HS-27A (cell line): ENCODE measurements around the gene MBP.
"Not testable (repeated sequence)": the region's sequence is repeated elsewhere in the genome, so short reads cannot be mapped to it uniquely, and the experiment has no call there.

Experiments
- DNase-seq: peaks from one replicate; pipeline ENCODE4 v3.0.0-alpha.2; 2012; ENCODE audit warnings: low read depth, missing footprints

Gene MBP

DNA sequence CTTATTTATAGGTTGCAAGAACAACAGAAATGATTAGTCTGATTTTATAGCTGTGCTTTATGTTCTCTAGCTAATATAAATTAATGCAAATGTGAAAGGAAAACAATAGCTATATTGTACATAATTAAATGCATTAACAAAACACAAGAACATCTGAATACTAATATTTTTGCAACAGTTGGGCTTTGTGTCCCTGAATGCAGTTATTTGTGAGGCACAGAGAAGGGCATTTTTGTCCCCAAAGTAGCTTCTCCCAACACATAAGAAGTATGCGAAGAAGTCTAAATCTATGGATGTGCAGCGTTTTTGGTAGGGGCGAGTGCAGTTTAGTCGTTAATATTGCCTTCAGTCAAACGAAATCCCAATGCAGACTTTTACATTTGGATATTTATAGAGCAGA lies 110.0 kb downstream of the MBP start:
- DNase-seq = no peak

- DNase-seq = no peak
Observed at GRCh38 chr18:77022116-77022515, 110.5 kb downstream of the MBP start.

DNA sequence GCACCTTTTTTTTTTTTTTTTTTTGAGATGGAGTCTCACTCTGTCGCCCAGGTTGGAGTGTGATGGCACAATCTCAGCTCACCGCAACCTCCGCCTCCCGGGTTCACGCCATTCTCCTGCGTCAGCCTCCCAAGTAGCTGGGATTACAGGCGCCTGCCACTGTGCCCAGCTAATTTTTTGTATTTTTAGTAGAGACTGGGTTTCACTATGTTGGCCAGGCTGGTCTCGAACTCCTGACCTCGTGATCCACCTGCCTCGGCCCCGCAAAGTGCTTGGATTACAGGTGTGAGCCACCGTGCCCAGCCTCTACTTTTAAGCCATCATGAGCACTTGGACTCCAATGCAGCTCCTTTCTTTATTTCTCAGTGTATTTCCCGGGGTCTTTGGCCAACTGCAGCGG lies 111.1 kb downstream of the MBP start:
- not testable (repeated sequence) for DNase-seq

DNA sequence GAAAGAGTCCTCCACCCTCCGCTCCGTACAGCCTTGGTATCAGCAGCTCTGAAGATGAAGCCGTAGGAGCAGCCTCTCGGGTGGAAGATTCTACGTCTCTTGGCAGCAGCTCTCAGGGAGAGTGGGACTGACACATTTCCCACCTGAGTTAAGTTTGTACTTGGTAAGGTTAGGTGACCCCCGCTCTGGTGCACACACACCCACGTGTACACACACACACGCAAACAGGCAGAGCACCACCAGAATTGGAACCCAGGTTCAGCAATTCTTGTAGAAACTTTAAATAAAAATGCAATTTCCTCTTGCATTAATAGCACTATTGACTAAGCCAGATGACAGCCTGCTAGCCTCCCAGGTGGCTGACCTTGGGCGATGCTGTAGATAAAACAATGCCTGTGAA lies 111.5 kb downstream of the MBP start:
- DNase-seq = no peak

DNA sequence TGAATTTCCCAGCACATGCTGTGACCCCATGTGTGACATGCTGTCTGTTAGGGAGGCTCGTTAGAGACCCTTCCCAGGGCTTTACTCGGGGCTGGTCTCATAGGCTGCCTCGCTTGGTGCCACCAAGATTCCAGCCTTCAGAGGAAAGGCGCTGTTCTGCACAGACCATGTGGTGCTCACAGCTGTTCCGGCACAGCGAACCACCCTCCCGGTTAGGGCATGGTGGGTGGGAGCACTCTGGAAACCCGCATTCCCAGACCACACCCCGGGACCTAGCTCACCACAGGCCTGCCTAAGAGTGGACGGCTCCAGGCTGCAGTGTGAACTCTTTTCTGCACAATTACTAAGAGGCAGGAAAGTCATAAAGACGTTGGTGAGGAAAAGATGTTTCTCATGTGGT lies 112.0 kb downstream of the MBP start:
- no peak for DNase-seq

- DNase-seq = no peak
Observed at GRCh38 chr18:77019641-77020040, 112.9 kb downstream of the MBP start.

DNA sequence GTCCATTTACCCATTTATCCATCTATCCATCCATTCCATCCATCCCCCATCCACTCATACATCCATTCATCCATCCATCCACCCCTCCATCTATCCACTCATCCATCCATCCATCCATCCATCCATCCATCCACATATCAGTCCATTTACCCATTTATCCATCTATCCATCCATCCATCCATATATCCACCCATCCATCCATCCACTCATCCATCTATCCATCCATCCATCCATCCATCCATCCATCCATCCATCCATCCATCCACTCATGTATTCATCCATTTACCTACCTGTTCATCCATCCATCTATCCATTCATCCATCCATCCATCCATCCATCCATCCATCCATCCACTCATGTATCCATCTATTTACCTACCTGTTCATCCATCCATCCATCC lies 113.9 kb downstream of the MBP start:
- DNase-seq = not testable (repeated sequence)

DNA sequence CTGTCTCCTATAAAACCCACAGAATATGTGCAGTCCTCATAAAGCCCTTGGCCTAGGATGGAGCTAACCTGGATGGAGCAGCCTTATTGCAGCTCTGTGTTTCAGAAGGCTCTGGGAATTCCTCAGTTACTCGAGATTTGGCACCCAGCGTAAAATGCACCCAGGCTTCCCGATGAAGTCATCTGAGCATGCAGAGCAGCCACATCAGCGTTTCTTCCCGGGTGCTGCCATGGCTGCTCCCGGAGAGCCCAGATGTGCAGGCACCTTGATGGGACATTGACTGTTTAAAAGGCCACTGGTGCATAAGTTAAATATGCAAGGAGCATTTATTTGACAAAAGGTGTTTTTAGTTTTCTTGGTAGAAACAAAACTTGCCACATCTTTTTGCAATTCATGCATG lies 115.2 kb downstream of the MBP start:
- no peak for DNase-seq

DNA sequence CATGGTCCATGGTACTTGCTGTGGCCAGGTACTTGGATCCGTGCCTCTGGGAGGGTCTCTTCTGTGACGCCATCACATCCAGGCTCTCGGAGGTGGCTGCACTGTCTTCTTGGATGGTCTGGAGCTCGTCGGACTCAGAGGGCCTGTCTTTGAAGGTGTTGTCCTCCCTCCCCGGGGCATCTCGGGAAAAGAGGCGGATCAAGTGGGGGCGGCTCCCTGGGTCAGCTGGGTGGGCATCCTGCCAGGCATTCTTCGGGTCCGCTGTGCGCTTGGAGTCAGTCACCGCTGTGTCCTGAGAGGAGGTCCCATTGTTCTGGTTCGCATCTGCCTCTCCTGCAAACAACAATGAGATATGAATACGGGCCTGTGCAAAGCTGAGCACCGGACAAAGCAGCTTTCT lies 115.6 kb downstream of the MBP start:
- DNase-seq = no peak

DNA sequence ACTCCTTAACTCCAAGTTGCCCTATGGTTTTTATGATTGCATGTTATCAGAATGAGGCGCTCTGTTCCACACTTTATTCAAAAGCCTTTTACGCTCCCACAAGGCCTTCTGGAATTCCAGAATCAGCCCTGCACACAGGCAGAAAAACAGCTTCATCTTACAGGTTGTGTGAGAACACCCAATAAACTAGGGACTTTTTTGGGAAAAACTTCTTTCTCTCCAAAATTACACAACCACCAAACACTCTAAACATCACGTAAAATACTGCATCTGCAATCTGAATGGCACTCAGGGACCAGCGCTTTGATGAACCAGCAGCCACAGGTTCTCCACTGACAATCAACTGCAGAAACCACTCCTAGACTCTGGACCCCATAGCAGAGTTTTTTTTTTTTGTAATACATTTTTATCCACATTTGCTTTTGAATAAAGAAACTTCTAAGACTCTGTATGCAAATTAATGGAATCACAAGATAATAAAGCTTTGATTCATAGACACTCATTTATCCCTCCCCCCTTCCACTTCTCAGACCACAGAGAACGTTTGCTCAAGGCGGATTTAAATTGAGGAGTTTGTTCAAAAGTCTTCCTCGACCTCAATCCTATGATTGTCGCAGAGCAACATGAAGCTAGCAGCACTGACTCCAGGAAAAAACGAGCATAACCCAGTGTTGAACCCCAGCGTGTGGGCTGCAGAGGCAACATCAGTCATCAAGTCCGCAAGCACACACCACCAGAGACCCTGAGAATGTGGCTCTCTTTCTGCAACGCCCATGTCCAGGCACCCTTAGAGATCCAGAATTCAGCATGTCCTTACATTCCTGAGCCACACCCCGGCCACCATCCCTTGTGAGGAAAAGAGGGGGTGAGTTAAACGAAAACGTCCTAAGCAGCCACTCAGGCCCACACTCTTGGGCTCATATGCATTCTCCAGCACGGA lies 116.5 kb downstream of the MBP start:
- DNase-seq = no peak

DNA sequence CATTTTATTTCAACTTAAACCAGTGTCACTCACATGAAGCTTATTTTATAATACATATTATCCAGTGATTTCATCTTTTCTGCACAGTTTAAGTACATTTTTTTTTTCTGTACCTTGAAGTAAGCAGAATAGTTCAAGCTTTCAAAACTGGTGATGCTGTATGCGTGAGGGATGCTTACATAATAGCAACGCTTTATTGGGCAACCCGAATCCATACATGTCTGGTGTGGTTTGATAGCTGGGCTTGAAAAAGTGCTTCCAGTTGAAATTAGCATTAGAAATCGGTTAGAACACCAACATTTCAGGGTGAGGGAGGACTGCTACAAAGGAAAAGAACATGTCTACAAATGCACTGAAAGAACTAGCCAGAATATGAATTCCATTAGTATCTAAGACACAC lies 117.4 kb downstream of the MBP start:
- DNase-seq = no peak

- no peak for DNase-seq
Observed at GRCh38 chr18:77014538-77014937, 118.0 kb downstream of the MBP start.

DNA sequence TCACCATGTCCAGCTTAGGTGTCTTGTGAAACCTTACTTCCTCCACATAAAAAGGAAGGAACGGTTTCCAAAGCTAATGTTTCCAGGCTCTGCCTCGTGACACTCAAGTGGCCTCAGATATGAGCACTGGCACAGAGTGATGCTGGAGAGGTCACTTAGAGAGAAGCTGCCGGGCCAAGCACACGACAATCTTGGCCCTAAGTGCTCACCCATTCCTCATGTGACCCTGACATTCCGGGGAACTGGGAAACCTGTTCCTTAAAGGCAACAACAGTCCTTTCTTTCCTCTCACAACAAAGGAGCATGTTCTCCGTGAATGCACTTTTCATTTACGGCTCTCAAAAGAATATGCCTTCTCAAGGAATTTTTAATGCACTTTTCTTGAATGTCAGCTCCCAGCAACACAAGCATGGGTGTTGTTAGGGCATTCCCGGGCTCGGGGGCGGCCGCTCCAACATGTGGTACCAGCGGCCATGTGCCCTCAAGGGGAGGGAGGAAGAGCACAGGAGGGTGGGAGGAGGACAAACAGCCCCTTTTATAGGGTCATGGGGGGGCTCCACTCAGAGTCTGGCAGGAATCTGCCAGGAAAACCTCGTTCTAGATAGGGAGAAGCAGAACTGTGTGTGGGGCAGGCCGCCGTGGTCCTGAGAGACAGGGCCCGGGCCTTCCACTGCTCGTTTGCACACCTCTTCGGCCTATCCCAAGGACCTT lies 118.6 kb downstream of the MBP start:
- no peak for DNase-seq

- no peak for DNase-seq
Observed at GRCh38 chr18:77012806-77013541, 119.6 kb downstream of the MBP start.

DNA sequence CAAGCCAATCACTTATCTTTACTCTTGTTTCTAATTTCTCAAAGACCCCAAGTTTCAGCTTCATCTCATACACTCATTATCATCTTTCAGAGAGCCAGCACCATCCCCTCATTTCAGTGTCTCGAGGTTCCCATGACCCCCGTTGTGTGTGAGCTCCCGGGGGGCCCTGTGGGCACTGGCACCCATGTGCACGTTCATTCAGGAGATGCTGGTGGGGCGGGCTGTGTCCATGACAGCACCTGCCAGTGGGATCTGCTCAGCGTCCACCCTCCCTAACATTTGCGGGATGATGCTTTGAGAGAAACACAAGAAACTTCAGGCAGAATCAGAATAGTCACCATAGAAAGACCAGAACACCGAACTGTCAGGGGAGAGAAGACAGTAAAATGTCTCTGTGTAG lies 120.5 kb downstream of the MBP start:
- DNase-seq = no peak

DNA sequence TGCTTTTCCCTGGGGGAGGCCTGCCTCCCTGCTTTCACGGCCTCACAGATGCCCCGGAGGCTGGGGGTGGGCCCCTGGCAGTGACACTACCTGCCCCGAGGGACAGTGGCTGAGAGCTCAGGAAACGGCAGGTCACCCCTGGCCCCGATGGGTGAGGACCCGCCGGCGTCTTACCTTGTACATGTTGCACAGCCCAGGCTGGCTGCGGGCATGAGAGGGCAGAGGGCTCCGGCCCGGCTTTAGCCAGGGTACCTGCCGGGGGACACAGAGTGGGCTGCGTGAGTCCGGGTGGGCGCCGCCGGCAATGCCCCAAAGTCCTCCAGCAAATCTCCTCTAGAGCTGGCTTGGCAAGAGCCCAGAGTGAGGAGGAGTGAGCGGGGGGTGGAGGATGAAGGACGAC lies 122.9 kb downstream of the MBP start:
- DNase-seq = no peak

GRCh38 chr18:77008576-77009315 lies 123.8 kb downstream of the MBP start:
- no peak for DNase-seq

DNA sequence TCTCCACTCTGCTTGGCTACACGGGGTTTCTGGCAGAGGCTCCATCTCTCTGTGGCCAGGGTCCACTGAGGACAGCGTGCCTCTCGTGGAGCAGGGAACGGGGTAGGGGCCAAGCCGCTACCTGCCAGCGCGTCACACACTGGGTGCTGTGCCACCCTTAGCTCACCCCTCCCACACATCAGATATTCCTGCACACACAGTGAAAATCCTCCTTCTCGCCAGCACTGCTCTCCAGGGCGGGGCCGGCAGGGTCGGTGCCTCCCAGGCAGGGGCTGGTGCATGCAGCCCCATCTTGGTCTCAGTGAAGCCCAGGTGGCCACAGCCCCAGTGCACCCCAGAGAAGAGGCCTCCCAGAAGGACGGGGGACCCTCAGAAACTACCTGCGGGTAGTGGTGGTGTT lies 124.6 kb downstream of the MBP start:
- no peak for DNase-seq

- no peak for DNase-seq
Observed at GRCh38 chr18:77007251-77007650, 125.3 kb downstream of the MBP start.

DNA sequence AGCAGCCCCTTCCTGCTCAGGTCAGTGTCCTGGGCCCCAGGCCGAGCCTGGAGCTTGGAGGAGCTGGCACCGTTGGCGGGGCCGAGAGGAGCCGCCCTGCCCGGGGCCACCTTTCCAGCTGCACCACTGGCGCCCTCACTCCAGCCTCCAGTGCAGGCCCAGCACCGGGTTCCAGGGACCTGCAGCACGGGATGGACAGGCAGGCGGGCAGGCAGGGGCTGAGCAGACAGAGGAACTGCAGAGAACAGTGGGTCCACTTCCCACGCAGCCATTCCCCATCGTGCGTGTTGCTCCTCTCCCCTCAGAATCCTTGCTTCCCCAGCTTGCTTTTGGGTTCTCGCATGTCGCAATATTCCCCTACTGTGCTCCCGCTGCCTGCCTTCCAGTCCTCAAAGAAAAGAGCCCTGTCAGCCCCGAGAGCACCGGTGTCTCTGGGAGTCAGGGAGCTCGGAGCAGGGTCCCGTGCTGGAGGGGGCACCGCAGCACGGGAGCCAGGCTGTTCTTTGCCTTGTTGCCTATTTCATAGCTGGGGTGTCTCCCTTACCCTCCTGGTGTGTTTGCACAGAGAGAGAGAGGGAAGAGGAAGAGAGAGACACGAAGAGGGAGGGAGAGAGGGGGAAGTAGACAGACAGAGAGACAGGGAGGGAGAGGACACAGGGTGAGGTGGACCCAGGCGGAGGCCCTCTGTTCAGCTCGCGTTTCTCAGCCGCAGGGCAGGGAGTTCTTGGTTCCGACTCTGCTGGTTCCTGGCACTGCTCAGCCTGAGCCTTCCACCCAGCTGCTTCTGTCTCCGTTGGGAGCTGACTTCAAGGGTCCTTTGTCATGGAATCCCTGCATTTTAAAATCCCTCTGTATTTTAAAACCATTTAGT lies 126.0 kb downstream of the MBP start:
- no peak for DNase-seq

GRCh38 chr18:77005651-77006195 lies 126.9 kb downstream of the MBP start:
- no peak for DNase-seq
